HepG2 (cell line): ENCODE data around the gene JKAMP. TPM values are rescaled to one million over a fixed set of nuclear protein-coding genes. Genes with fewer than 3 reads are reported as not detected.

Experiments used
- ATAC-seq: fragments of 200-7000 bp; cut with Tn5 transposase; 3 replicates; pipeline ENCODE4 v1.9.1; 2020; ENCODE audit warnings: mild to moderate bottlenecking, moderate library complexity
- BruUV-seq: library from RNA; stranded (reverse); fragments of 400-500 nt; replicated peaks from 2 replicates; lab custom pipeline; 2021; lab: Mats Ljungman, UMichigan
- CTCF ChIA-PET: fragments of 300-600 bp; formaldehyde crosslinking; extraction: SDS; loops from one replicate; lab custom pipeline; 2021; ENCODE audit warnings: low total read pairs, inconsistent platforms, low intra/inter-chr PET ratio; lab: Yijun Ruan, JAX
- POLR2A ChIA-PET: fragments of 350-600 bp; sonication (Branson Sonifier 250); formaldehyde crosslinking; loops from one replicate; lab custom pipeline; 2020; ENCODE audit warnings: antibody characterized with exemption, inconsistent platforms; lab: Yijun Ruan, JAX
- DNase-seq: peaks from one replicate; pipeline ENCODE4 v3.0.0-alpha.2; 2015; ENCODE audit warnings: low spot score
- FAIRE-seq: peaks from 3 replicates; lab custom pipeline; 2011; peaks lifted over from hg19 to GRCh38; lab: Jason Lieb, UNC
- H2AFZ ChIP-seq: one replicate; pipeline ENCODE4 v1.6.1; 2011; ENCODE audit warnings: low read length, inconsistent platforms
- H3K27ac ChIP-seq: fragments of 300-600 bp; 3 replicates; pipeline ENCODE4 v1.8.0; 2011; ENCODE audit warnings: mixed run types, mild to moderate bottlenecking, mixed read lengths, low read length, inconsistent platforms; ENCODE audit not compliant: insufficient read depth; ENCODE audit errors: extremely low read length
- H3K27me3 ChIP-seq, 2 experiments: fragments of 200-600 bp in 1 of 2; 2 replicates in 1 of 2; 3 replicates in 1 of 2; pipeline versions ENCODE4 v1.6.0 to v1.8.0; 2011; ENCODE audit warnings: low read length in 2 of 2, mild to moderate bottlenecking in 2 of 2, moderate library complexity in 2 of 2, inconsistent platforms in 1 of 2; ENCODE audit not compliant: insufficient read depth in 2 of 2, control insufficient read depth in 1 of 2
- H3K36me3 ChIP-seq, 2 experiments: fragments of 200-600 bp in 1 of 2; replicated peaks in 1 of 2; 2 replicates in 1 of 2; 3 replicates in 1 of 2; pipeline versions ENCODE4 v1.5.1 to v1.8.0; 2011; ENCODE audit warnings: low read length in 2 of 2, inconsistent platforms in 1 of 2; ENCODE audit not compliant: insufficient read depth in 2 of 2, control insufficient read depth in 1 of 2
- H3K4me1 ChIP-seq: 2 replicates; pipeline ENCODE4 v1.5.1; 2012; ENCODE audit warnings: low read length, inconsistent platforms; ENCODE audit not compliant: insufficient read depth
- H3K4me2 ChIP-seq: 2 replicates; pipeline ENCODE4 v1.6.0; 2011; ENCODE audit warnings: low read depth, low read length, inconsistent platforms
- H3K4me3 ChIP-seq, 3 experiments: fragments of 200-600 bp in 1 of 3; sonication (generic), shearing (Covaris generic) in 1 of 3; replicated peaks in 1 of 3; 2 replicates each; pipeline ENCODE4 v1.5.1; 2011 to 2016; ENCODE audit warnings: low read length in 3 of 3, inconsistent platforms in 2 of 3, low read depth in 2 of 3, mild to moderate bottlenecking in 2 of 3, control low read depth in 1 of 3, mixed read lengths in 1 of 3; ENCODE audit not compliant: insufficient read depth in 1 of 3
- H3K79me2 ChIP-seq: one replicate; pipeline ENCODE4 v1.6.1; 2011; ENCODE audit warnings: low read length, inconsistent platforms; ENCODE audit not compliant: insufficient read depth
- H3K9ac ChIP-seq: 2 replicates; pipeline ENCODE4 v1.6.0; 2011; ENCODE audit warnings: mild to moderate bottlenecking, low read depth, low read length, inconsistent platforms; ENCODE audit not compliant: insufficient read depth
- H3K9me3 ChIP-seq: 2 replicates; pipeline ENCODE4 v1.5.1; 2012; ENCODE audit warnings: mild to moderate bottlenecking, low read length
- H4K20me1 ChIP-seq: 2 replicates; pipeline ENCODE4 v1.6.0; 2011; ENCODE audit warnings: inconsistent platforms, mild to moderate bottlenecking, low read length, moderate library complexity; ENCODE audit not compliant: insufficient read depth
- AGO1 ChIP-seq: fragments of 200-400 bp; formaldehyde crosslinking; IDR thresholded peaks from 2 replicates; pipeline ENCODE4 v1.6.1; 2017; ENCODE audit warnings: mild to moderate bottlenecking, low read depth, low read length, moderate library complexity; ENCODE audit not compliant: poor library complexity, severe bottlenecking
- BCL6 ChIP-seq: IDR thresholded peaks from 2 replicates; pipeline ENCODE4 v1.6.1; 2016; ENCODE audit warnings: missing genetic modification reagents, missing compliant biosample characterization
- CCDC6 ChIP-seq: sonication (generic); formaldehyde crosslinking; IDR thresholded peaks from 2 replicates; pipeline ENCODE4 v1.8.1; 2022; ENCODE audit warnings: mild to moderate bottlenecking, missing genetic modification reagents, moderate library complexity
- EHMT2 ChIP-seq: fragments of 200-600 bp; sonication (generic); IDR thresholded peaks from 2 replicates; pipeline ENCODE4 v1.7.0; 2017; ENCODE audit warnings: antibody characterized with exemption, low read depth, low read length, borderline replicate concordance
- HES4 ChIP-seq: sonication (generic); formaldehyde crosslinking; IDR thresholded peaks from 2 replicates; pipeline ENCODE4 v1.9.0; 2021; ENCODE audit warnings: mild to moderate bottlenecking, missing genetic modification reagents, borderline replicate concordance
- HMG20B ChIP-seq: conservative IDR thresholded peaks from 2 replicates; pipeline ENCODE4 v1.6.1; 2016; ENCODE audit warnings: missing genetic modification reagents, missing compliant biosample characterization
- NBN ChIP-seq: fragments of 450-650 bp; conservative IDR thresholded peaks from 2 replicates; pipeline ENCODE4 v1.6.1; 2017
- PAX8 ChIP-seq: sonication (generic); formaldehyde crosslinking; IDR thresholded peaks from 2 replicates; pipeline ENCODE4 v1.8.0; 2022; ENCODE audit warnings: mild to moderate bottlenecking, missing genetic modification reagents, borderline replicate concordance
- SAP130 ChIP-seq: IDR thresholded peaks from 2 replicates; pipeline ENCODE4 v1.6.1; 2016; ENCODE audit warnings: low read depth
- SMC3 ChIP-seq: IDR thresholded peaks from 2 replicates; pipeline ENCODE4 v1.6.1; 2011; ENCODE audit warnings: low read length, improper control_type of control experiment
- ZNF530 ChIP-seq: sonication (generic); formaldehyde crosslinking; IDR thresholded peaks from 2 replicates; pipeline ENCODE4 v1.5.0; 2020; ENCODE audit warnings: low read depth, mild to moderate bottlenecking, missing genetic modification reagents
- ZNF737 ChIP-seq: sonication (generic); formaldehyde crosslinking; IDR thresholded peaks from 2 replicates; pipeline ENCODE4 v1.5.0; 2020; ENCODE audit warnings: missing genetic modification reagents, mild to moderate bottlenecking, borderline replicate concordance
- WGBS: methylation state at CpG from one replicate; pipeline ENCODE4 v1.1.6; 2017; ENCODE audit warnings: low lambda C conversion rate; 5-methylcytosine and 5-hydroxymethylcytosine counted together
- in situ Hi-C: cut with HindIII; loops from 2 replicates; pipeline ENCODE4 v1.10.0; 2017; ENCODE audit warnings: low pct_unique_long_range_greater_than_20kb; ENCODE audit not compliant: extremely low pct_ligation_motif_present
- intact Hi-C: fragments of 100-400 bp; cut with micrococcal nuclease; formaldehyde crosslinking; loops from one replicate; pipeline ENCODE4 v1.10.0; 2022; ENCODE audit not compliant: unreplicated experiment
- polyA plus RNA-seq, 8 experiments: library from polyadenylated mRNA; depleted of rRNA in 3 of 8; stranded (reverse) in 7 of 8; unstranded in 1 of 8; fragments of >200 nt; fragmentation: Illumina TruSeq in 4 of 8; extraction: Trizol in 4 of 8; gene quantifications; 2 replicates each; pipeline versions ENCODE4 v1.2.1 to v1.2.3, GENCODE V29; 2011 to 2016; ENCODE audit warnings: low read depth in 4 of 8, missing spikeins in 1 of 8, mixed read lengths in 1 of 8; ENCODE audit not compliant: insufficient read depth in 1 of 8
- total RNA-seq, 5 experiments: library from RNA; depleted of rRNA; stranded (reverse); fragments of >200 nt; fragmentation: Illumina TruSeq; extraction: Trizol; gene quantifications; 2 replicates each; pipeline ENCODE4 v1.2.3, GENCODE V29; 2016; ENCODE audit warnings: low read depth in 1 of 5
- TF ChIP-seq, protein P1 (sequence below): sonication (generic); IDR thresholded peaks from 2 replicates; pipeline ENCODE4 v1.6.1; 2016; ENCODE audit warnings: low read depth, borderline replicate concordance
- TF ChIP-seq, protein P2 (sequence below): sonication (generic); formaldehyde crosslinking; IDR thresholded peaks from 2 replicates; pipeline ENCODE4 v1.8.0; 2022; ENCODE audit warnings: mild to moderate bottlenecking, missing genetic modification reagents
- TF ChIP-seq, protein P3 (sequence below): fragments of 450-650 bp; IDR thresholded peaks from 2 replicates; pipeline ENCODE4 v1.6.1; 2017; ENCODE audit warnings: mild to moderate bottlenecking

JKAMP gene
- total and polyA plus RNA-seq, 2 of the 13 experiments (the other 11 are each of a cell fraction or from before 2014, with no cell fraction given), result 56.4 to 135 TPM

DNA sequence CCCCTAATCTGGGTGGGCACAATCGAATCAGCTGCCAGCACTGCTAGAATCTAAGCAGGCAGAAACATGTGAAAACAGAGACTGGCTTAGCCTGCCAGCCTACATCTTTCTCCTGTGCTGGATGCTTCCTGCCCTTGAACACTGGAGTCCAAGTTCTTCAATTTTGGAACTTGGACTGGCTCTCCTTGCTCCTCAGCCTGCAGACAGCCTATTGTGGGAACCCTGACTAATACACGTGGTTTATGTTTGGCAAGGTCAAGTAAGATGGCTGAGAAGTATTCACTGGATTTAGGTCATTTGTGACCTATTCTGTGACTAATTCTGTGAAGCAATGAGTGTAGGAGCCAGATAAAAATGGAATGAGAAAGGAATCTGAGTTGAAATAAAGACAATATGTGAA is 30.2 kb upstream of the JKAMP start:
- no peak for DNase-seq
- H3K27ac ChIP-seq, result no peak overlapping the region
- H3K4me1 ChIP-seq, result no peaks in the 10 kb centered on the region
- intact Hi-C loops, result no loop called here
- H3K9ac ChIP-seq, result no peak overlapping the region
- 38% methylated on average over 2 of the region's 2 CpGs for WGBS
- ChIA-PET POLR2A (no interaction called here), CTCF (no interaction called here)
- H2AFZ ChIP-seq, result no peak overlapping the region
- H3K4me3 ChIP-seq, result no peak overlapping the region
- H3K4me2 ChIP-seq, result no peak overlapping the region
- no peaks in the 10 kb centered on the region for H3K9me3 ChIP-seq
- no TSS peak for BruUV-seq
- H3K27me3 ChIP-seq, result no peaks in the 10 kb centered on the region
- FAIRE-seq, result no peak
- in situ Hi-C loops, result no loop called here
- H3K79me2 ChIP-seq, result no peaks in the 10 kb centered on the region
- H3K36me3 ChIP-seq, result peaks cover 0 to 5% of the 10 kb centered on the region in 2 experiments; a peak in 1 of 5 replicates
- TF ChIP-seq, protein P1, sequence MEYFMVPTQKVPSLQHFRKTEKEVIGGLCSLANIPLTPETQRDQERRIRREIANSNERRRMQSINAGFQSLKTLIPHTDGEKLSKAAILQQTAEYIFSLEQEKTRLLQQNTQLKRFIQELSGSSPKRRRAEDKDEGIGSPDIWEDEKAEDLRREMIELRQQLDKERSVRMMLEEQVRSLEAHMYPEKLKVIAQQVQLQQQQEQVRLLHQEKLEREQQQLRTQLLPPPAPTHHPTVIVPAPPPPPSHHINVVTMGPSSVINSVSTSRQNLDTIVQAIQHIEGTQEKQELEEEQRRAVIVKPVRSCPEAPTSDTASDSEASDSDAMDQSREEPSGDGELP, result no peak
- no peak for TF ChIP-seq AGO1
- TF ChIP-seq CCDC6 (CRISPR knock-in tag), result no peak
- TF ChIP-seq SMC3, result no peak
- TF ChIP-seq, protein P2, sequence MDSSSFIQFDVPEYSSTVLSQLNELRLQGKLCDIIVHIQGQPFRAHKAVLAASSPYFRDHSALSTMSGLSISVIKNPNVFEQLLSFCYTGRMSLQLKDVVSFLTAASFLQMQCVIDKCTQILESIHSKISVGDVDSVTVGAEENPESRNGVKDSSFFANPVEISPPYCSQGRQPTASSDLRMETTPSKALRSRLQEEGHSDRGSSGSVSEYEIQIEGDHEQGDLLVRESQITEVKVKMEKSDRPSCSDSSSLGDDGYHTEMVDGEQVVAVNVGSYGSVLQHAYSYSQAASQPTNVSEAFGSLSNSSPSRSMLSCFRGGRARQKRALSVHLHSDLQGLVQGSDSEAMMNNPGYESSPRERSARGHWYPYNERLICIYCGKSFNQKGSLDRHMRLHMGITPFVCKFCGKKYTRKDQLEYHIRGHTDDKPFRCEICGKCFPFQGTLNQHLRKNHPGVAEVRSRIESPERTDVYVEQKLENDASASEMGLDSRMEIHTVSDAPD, result no peak
- no peak for TF ChIP-seq HMG20B
- TF ChIP-seq, protein P3, sequence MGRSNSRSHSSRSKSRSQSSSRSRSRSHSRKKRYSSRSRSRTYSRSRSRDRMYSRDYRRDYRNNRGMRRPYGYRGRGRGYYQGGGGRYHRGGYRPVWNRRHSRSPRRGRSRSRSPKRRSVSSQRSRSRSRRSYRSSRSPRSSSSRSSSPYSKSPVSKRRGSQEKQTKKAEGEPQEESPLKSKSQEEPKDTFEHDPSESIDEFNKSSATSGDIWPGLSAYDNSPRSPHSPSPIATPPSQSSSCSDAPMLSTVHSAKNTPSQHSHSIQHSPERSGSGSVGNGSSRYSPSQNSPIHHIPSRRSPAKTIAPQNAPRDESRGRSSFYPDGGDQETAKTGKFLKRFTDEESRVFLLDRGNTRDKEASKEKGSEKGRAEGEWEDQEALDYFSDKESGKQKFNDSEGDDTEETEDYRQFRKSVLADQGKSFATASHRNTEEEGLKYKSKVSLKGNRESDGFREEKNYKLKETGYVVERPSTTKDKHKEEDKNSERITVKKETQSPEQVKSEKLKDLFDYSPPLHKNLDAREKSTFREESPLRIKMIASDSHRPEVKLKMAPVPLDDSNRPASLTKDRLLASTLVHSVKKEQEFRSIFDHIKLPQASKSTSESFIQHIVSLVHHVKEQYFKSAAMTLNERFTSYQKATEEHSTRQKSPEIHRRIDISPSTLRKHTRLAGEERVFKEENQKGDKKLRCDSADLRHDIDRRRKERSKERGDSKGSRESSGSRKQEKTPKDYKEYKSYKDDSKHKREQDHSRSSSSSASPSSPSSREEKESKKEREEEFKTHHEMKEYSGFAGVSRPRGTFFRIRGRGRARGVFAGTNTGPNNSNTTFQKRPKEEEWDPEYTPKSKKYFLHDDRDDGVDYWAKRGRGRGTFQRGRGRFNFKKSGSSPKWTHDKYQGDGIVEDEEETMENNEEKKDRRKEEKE, result no peak
- no peak for TF ChIP-seq BCL6 (CRISPR knock-in tag)
- no peak for TF ChIP-seq EHMT2
- no peak for TF ChIP-seq ZNF530 (CRISPR knock-in tag)
- no peak for TF ChIP-seq ZNF737 (CRISPR knock-in tag)
- TF ChIP-seq PAX8 (CRISPR knock-in tag), result no peak
- no peak for TF ChIP-seq SAP130
- no peak for TF ChIP-seq NBN
- TF ChIP-seq HES4 (CRISPR knock-in tag), result no peak
- TF ChIP-seq, all 625 proteins: peak for 0
- no peak for ATAC-seq
- H4K20me1 ChIP-seq, result no peaks in the 10 kb centered on the region
